GM19193 (cell line): Measurements from ENCODE around the gene SRRM3.

ENCODE experiments used
- POLR2A ChIP-seq: IDR thresholded peaks from 4 replicates; pipeline ENCODE4 v1.6.1; 2011; ENCODE audit not compliant: insufficient read depth, insufficient read length; ENCODE audit errors: extremely low read depth

SRRM3 gene

DNA sequence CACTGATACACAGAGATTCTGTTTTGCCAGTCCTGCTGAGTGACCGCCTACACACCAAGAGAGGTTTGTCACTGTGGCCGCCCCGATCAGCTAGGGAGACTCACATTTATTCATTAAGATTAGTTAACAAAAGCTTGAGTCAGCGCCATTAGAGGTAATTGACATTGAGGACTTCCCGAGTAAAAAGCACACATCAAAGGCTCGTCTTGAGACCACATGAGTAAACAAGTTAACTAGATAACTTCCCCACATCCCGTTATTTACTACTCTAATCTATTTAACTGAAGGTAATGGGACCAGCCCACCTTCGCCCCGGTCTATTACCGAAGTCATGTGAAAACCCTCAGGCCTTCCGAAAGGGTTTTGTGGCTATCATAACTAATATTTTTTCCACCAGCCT, 23.0 kb downstream of the SRRM3 start:
- no peak for TF ChIP-seq POLR2A

DNA sequence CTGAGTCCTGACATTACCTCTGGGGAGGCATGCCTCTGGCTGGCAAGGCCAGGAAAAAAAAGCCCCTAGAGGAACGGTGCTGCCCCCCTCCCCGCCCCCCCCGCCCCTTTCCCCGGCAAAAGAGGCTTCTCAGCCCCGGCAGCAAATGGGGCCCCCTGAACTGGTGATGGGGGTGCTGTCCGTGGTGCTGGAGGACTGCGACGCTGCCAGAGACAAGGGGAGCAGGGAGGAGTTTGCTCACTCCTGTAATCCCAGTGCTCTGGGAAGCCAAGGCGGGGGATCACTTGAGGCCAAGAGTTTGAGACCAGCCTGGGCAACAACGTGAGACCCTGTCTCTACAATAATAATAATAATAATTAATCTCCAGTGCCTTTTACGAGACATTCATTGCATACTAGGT, 23.7 kb downstream of the SRRM3 start:
- no peak for TF ChIP-seq POLR2A

DNA sequence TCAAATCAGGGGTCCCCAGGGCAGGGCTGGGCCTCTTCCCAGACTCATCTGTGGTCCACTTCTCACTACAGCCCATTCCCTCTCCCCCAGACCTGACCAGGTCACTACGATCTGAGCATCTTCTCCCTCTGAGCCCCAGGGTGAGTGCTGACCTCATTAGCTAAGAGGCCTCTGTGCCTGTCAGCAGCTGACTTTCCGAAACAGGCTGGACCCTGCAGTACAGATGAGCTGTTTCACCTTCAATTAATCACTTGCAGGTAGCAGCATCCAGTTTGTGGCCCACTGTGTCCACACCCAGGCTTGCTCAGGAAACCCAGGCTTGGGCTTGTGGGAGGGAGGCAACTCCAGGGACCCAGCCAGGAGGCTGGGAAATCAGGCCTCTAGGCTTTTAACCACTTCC, 24.3 kb downstream of the SRRM3 start:
- TF ChIP-seq POLR2A, result no peak

DNA sequence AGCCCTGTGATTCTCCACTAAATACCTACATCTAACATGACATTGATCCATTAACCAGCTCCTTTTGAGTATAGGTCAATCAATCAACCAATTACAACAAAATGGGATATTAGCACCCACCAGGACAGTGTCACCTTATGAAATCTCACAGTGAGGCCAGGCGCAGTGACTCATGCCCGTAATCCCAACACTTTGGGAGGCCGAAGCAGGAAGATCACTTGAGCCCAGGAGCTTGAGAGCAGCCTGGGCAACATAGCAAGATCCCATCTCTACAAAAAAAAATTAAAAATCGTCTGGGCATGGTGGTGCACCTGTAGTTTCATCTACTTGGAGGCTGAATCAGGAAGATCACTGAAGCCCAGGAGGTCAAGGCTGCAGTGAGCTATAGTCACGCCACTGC, 28.5 kb downstream of the SRRM3 start:
- TF ChIP-seq POLR2A, result no peak

DNA sequence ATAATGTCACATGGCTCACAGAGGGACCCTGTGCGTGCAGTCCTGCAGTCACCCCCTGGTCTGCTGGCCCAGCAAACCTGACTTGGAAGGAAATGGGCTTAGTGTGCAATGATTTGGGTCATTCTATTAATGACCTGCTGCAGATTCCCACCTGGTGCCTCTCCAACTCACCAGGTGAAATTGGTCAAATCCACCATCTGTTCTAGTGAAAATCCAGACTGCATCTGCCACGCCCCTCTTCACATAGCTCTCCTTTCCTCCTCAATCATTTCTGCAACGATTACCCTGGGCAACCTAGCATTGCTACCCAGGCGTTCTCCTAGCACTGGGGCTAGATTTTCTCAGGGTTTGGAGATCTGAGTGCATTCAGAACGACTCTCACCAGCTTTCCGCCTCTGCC, 29.4 kb downstream of the SRRM3 start:
- TF ChIP-seq POLR2A, result no peak

DNA sequence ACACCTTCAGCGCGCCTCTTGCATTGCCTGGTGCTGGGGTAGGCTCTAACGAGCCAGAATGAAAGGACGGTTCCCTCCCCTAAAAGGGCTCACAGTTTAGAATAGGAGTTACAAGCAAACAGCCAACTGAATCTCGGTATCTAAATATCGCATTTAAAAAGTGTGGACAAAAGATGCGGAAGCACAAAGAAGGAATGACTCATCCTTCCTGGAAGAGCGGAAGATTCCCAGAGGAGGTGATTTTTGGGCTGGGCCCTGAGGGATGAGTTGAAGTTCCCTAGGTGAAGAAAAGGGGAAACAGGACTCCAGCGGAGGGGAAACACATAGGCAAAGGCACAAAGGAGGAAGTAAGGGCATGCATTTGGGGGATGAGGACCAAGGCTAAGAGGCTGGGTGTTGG, 29.9 kb downstream of the SRRM3 start:
- no peak for TF ChIP-seq POLR2A

DNA sequence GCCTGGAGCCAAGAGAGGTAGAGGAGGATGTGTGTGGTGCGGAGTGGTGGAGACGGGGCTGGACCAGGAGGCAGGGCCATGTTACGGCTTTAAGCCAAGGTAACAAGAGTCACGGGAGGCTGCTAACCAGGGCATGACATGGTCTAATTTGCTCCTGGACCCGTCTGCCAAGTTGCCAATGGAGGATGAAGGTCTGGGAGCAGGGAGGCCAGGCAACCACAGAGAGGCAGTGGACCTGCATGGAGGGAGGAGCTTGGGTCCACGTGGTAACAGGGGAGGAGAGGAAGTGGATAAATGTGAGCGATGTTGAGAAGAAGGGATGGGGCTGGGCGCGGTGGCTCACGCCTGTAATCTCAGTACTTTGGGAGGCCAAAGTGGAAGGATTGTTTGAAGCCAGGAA, 31.0 kb downstream of the SRRM3 start:
- TF ChIP-seq POLR2A, result no peak

DNA sequence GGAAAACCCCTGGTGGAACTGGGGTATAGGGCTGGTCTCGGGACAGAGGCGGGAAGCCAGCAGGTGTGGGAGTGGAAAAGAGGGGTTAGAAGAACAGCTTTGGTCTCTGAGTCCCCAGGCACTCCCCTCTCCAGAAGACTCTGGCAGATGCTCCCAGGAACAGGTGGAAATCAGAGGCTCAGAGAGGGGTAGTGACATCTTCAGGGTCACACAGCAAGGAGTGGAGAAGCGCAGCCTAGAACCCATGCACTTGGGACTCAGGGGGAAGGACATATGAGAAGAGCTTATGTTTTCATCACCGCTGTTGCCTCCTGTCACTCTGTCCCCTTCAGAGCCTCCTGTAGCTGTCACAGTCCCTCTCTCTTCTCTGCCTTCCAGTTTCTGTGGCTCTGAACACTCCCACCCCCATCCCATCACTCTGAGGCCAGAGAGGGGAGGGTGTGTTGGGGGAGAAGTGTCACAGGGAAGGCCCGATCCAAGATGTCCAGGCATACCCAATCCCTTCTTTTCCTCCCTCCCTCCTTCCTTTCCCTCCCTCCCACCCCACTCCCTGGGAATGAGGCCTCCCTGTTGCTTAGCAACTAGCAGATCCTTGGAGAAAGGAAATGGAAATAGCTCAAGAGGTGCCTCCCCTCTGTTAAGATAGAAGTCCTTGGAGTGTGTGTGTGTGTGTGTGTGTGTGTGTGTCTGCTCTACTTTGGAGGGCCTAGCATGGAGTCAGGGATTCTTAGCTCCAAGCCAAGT, 32.0 kb downstream of the SRRM3 start:
- no peak for TF ChIP-seq POLR2A

DNA sequence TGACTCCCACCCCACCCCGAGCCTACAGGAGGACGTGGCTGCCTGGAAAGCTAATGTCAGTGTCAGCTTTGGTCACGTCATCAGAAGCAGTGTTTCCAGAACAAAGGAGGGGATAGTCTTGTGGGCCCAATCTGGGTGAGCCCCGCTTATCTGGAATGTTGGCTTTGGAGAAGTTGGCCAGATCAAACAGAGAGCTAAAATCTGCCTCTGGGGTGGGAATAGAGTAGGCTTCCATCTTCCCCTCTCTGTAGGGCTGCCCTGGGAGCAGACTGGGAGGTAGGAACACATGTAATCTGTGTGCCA, 32.5 kb downstream of the SRRM3 start:
- TF ChIP-seq POLR2A, result no peak

DNA sequence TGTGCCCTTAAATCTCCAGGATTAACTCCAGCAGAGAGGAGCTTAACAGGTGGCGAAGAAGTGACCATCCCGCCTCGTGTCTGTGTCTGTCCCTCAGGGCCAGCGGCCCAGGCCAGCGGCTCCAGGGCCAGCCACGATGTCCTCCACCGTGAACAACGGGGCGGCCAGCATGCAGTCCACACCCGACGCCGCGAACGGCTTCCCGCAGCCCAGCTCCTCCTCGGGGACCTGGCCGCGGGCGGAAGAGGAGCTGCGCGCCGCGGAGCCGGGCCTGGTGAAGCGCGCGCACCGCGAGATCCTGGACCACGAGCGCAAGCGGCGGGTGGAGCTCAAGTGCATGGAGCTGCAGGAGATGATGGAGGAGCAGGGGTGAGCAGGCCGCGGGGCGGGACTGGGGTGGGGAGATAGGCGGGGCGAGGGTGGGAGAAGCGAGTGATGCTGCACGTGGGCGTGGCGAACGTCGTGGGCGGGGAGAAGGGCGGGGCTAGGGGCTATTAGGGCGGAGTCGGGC, 33.3 kb downstream of the SRRM3 start:
- TF ChIP-seq POLR2A, result no peak

DNA sequence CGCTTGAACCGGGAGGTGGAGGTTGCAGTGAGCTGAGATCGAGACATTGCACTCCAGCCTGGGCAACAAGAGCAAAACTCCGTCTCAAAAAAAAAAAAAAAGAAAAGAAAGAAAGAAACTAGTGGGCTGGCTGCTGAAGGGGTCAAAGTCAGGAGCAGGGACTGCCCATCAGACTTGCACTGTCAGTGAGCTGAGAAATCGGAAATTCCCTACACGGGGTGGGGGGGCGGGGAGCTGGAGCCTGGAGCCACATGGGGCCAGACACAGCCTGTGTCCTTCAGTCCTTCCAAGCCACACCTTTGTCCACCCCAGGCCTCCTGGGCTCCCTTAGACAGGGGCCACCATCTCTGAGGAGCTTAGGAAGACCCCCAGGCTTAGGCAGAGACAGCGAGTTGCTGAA, 34.5 kb downstream of the SRRM3 start:
- TF ChIP-seq POLR2A, result no peak

DNA sequence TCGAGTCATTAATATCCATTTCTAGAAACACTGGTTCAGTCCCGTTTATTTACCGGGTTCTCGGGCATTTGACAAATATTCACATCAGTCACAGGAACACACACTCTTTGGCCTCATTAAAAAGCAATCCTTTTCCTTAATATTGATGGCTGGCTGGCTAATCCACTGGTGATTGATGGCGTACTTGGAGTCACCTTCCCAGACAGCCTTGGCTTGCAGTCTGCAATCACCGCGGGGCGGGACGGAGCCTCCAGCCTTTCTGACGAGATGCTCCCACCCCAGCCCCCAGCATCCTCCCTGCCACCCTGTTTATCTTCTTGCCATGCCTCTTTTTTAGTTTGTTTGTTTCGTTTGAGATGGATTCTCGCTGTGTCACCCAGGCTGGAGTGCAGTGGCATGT, 36.6 kb downstream of the SRRM3 start:
- TF ChIP-seq POLR2A, result no peak

DNA sequence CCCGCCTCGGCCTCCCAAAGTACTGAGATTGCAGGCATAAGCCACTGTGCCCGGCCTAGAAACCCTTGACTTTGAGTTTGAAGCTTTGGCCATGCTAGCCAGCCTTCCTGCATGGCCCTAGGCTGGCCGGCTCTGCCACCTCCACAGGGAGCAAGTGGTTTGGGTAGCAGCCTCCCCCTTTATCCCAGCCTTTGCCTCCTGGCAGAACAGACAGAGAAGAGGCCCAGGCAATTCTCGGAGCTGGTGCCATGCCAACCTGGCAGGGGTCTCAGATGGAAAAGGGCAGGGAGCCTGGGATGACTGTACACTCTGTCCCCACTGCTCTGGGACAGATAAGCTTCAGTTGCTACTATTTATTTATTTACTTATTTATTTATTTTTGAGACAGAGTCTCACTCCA, 39.4 kb downstream of the SRRM3 start:
- no peak for TF ChIP-seq POLR2A

DNA sequence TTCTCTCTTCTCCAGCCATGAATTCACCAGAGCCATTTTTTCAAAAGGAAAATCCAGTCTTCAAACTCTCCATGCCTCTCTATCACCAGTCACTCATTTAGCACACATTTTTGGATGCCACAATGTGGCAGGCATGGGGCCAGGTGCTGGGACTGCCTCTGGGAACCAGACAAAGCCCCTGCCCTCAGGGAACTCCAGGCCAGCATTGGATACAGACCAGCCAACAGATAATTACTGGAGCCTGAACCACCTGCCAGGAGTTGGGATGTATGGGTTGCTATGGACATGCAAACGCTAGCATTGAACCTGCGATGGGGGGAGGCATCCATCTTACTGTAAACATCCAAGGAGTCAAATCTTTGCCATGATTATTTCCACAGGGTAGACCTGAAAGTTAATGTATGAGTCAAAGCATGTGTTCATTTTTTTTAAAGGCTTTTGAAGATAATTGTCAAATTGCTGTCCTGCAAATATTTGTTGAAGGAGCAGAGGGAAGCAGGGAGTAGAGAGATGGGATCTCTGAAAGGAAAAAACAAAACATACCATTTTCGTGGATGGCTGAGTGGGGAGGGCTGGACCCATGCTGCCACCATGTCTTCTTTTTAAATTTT, 43.2 kb downstream of the SRRM3 start:
- no peak for TF ChIP-seq POLR2A

DNA sequence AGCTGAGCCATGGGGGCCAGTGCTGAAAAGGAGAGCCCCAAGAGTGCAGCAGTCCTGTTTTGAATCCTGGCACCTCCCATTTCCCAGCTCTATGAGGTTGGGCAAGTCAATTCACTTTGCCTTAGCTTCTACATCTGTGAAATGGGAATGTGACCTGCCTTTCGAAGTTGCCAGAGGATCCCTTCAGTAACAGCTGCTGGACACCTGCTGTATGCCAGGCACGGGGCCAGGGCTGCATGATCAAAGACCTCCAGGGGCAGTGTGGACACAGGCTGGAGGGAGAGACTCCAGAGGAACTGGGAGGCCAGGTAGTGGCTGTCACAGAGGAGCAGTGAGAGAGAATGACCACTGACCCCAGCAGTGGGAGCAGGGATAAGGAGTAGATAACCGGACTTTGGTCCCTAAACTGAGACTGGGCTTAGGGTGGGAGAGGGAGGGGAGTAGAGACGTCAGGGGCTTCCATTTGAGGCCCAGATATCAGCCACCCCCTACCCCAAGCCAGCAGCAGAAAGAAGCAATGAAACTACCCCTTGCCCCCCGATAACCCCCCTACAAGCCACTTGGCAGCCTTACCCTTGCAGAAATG, 45.2 kb downstream of the SRRM3 start:
- no peak for TF ChIP-seq POLR2A

DNA sequence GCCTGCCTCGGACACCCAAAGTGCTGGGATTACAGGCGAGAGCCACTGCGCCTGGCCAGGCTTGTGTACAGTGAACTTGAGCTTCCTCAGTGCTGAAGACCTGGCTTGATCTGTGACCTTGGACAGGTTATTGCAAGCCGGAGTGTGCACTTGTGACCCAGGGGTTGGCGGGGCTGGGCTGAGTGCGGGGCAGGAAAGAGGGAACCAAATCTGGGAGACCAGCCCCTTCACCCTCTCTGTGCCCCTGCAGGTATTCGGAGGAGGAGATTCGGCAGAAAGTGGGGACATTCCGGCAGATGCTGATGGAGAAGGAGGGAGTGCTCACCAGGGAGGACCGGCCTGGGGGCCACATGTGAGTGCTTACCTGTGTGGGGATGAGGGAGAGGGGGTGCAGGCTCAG, 46.2 kb downstream of the SRRM3 start:
- no peak for TF ChIP-seq POLR2A
